ENCODE measurements around the gene IFNL4.
"Not testable (repeated sequence)": the region's sequence is repeated elsewhere in the genome, so short reads cannot be mapped to it uniquely, and the experiment has no call there.

DNA sequence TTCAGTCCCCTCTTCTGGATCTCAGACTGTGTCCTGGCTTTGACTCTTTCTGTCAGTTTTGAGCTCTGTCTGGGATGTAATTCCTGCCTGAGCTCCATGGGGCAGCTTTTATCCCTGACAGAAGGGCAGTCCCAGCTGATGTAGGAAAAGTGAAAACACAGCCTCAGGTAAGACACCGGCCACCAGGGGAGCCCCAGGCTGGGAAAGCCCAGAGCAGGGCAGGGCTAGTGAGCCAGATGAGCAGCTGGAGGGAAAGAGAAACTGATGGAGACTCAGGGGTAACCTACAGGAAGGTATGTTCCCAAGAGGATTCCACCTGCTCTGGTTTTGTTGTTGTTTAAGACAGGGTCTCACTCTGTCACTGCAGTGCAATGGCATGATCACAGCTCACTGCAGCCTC is 3.5 kb downstream of the IFNL4 start:
- TF ChIP-seq, protein P1, sequence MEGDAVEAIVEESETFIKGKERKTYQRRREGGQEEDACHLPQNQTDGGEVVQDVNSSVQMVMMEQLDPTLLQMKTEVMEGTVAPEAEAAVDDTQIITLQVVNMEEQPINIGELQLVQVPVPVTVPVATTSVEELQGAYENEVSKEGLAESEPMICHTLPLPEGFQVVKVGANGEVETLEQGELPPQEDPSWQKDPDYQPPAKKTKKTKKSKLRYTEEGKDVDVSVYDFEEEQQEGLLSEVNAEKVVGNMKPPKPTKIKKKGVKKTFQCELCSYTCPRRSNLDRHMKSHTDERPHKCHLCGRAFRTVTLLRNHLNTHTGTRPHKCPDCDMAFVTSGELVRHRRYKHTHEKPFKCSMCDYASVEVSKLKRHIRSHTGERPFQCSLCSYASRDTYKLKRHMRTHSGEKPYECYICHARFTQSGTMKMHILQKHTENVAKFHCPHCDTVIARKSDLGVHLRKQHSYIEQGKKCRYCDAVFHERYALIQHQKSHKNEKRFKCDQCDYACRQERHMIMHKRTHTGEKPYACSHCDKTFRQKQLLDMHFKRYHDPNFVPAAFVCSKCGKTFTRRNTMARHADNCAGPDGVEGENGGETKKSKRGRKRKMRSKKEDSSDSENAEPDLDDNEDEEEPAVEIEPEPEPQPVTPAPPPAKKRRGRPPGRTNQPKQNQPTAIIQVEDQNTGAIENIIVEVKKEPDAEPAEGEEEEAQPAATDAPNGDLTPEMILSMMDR (IDR thresholded peaks at IDR 0.05) = not testable (repeated sequence)
- TF ChIP-seq EZH2 (IDR thresholded peaks at IDR 0.05; ENCODE audit: borderline replicate concordance, insufficient read depth, low read depth, low read length, poor library complexity, severe bottlenecking) = not testable (repeated sequence)
